IMR-90 (cell line): Measurements from ENCODE around the gene ANKFN1. TPM values are rescaled to one million over a fixed set of nuclear protein-coding genes. Genes with fewer than 3 reads are reported as not detected.

Source experiments
- ATAC-seq: fragments of 200-7000 bp; cut with Tn5 transposase; 2 replicates; pipeline ENCODE4 v1.9.1; 2020; ENCODE audit warnings: low read depth, mild to moderate bottlenecking, moderate library complexity
- BruUV-seq: library from RNA; stranded (reverse); fragments of 400-500 nt; replicated peaks from 2 replicates; lab custom pipeline; 2021; lab: Mats Ljungman, UMichigan
- CTCF ChIA-PET: fragments of 300-600 bp; formaldehyde crosslinking; extraction: SDS; loops from one replicate; lab custom pipeline; 2021; ENCODE audit warnings: antibody characterized with exemption; lab: Yijun Ruan, JAX
- POLR2A ChIA-PET: fragments of 300-600 bp; sonication (Branson Sonifier 250); formaldehyde crosslinking; loops from one replicate; lab custom pipeline; 2022; ENCODE audit warnings: antibody characterized with exemption; ENCODE audit not compliant: unreplicated experiment; lab: Charles Lee
- DNase-seq: peaks from one replicate; pipeline ENCODE4 v3.0.0; 2013
- H2AFZ ChIP-seq: replicated peaks from 2 replicates; pipeline ENCODE3; 2013; ENCODE audit warnings: low read length, mild to moderate bottlenecking; ENCODE audit not compliant: poor library complexity
- H2AK5ac ChIP-seq: 2 replicates; pipeline ENCODE4 v1.6.1; 2013; ENCODE audit warnings: low read depth, low read length, inconsistent platforms
- H2AK9ac ChIP-seq: replicated peaks from 2 replicates; pipeline ENCODE3; 2013; ENCODE audit warnings: mild to moderate bottlenecking, low read depth, low read length, moderate library complexity; ENCODE audit not compliant: poor library complexity
- H2BK120ac ChIP-seq: 2 replicates; pipeline ENCODE4 v1.6.1; 2013; ENCODE audit warnings: low read depth, low read length, inconsistent platforms
- H2BK15ac ChIP-seq: 3 replicates; pipeline ENCODE4 v1.6.1; 2013; ENCODE audit warnings: low read depth, low read length, inconsistent platforms
- H2BK20ac ChIP-seq: 2 replicates; pipeline ENCODE4 v1.6.1; 2013; ENCODE audit warnings: low read depth, mild to moderate bottlenecking, inconsistent platforms, low read length, moderate library complexity
- H2BK5ac ChIP-seq: 2 replicates; pipeline ENCODE4 v1.6.1; 2013; ENCODE audit warnings: mild to moderate bottlenecking, low read depth, low read length, inconsistent platforms; ENCODE audit not compliant: poor library complexity, severe bottlenecking
- H3K14ac ChIP-seq: replicated peaks from 2 replicates; pipeline ENCODE4 v1.6.1; 2013; ENCODE audit warnings: low read depth, low read length, inconsistent platforms
- H3K18ac ChIP-seq: 2 replicates; pipeline ENCODE4 v1.6.1; 2013; ENCODE audit warnings: low read depth, low read length, control low read depth
- H3K23ac ChIP-seq: 2 replicates; pipeline ENCODE4 v1.6.1; 2013; ENCODE audit warnings: low read depth, low read length, inconsistent platforms
- H3K27ac ChIP-seq: 2 replicates; pipeline ENCODE4 v1.5.1; 2013; ENCODE audit warnings: mild to moderate bottlenecking, control low read depth, low read length; ENCODE audit not compliant: insufficient read depth
- H3K27me3 ChIP-seq: 2 replicates; pipeline ENCODE4 v1.6.1; 2013; ENCODE audit warnings: low read length; ENCODE audit not compliant: control insufficient read depth, insufficient read depth
- H3K36me3 ChIP-seq: 2 replicates; pipeline ENCODE4 v1.6.1; 2013; ENCODE audit warnings: low read length, mixed read lengths; ENCODE audit not compliant: control insufficient read depth, insufficient read depth
- H3K4ac ChIP-seq: 2 replicates; pipeline ENCODE4 v1.6.1; 2013; ENCODE audit warnings: low read depth, low read length, inconsistent platforms
- H3K4me1 ChIP-seq: 2 replicates; pipeline ENCODE4 v1.6.1; 2013; ENCODE audit warnings: low read length, mixed read lengths; ENCODE audit not compliant: control insufficient read depth, insufficient read depth
- H3K4me2 ChIP-seq: 2 replicates; pipeline ENCODE4 v1.6.1; 2013; ENCODE audit warnings: low read depth, mild to moderate bottlenecking, control low read depth, low read length, moderate library complexity
- H3K4me3 ChIP-seq: 2 replicates; pipeline ENCODE4 v1.5.1; 2013; ENCODE audit warnings: low read depth, mild to moderate bottlenecking, control low read depth, low read length, moderate library complexity; ENCODE audit not compliant: insufficient read depth
- H3K56ac ChIP-seq: 2 replicates; pipeline ENCODE4 v1.6.1; 2013; ENCODE audit warnings: low read length, inconsistent platforms; ENCODE audit not compliant: insufficient read depth; ENCODE audit errors: extremely low read depth
- H3K79me1 ChIP-seq, 2 experiments: 2 replicates each; pipeline ENCODE4 v1.6.1; 2013; ENCODE audit warnings: low read length in 2 of 2, inconsistent platforms in 1 of 2, low read depth in 1 of 2
- H3K9ac ChIP-seq: 2 replicates; pipeline ENCODE4 v1.6.1; 2013; ENCODE audit warnings: low read depth, low read length, control low read depth
- H3K9me1 ChIP-seq: 2 replicates; pipeline ENCODE4 v1.6.1; 2013; ENCODE audit warnings: low read length, inconsistent platforms; ENCODE audit not compliant: insufficient read depth
- H3K9me3 ChIP-seq: 2 replicates; pipeline ENCODE4 v1.6.1; 2013; ENCODE audit warnings: low read length; ENCODE audit not compliant: control insufficient read depth, insufficient read depth
- H4K20me1 ChIP-seq: 2 replicates; pipeline ENCODE4 v1.6.1; 2013; ENCODE audit warnings: low read length, inconsistent platforms; ENCODE audit not compliant: insufficient read depth
- H4K5ac ChIP-seq: 2 replicates; pipeline ENCODE4 v1.6.1; 2013; ENCODE audit warnings: mild to moderate bottlenecking, low read depth, low read length, control low read depth
- H4K8ac ChIP-seq, 2 experiments: 2 replicates each; pipeline ENCODE4 v1.6.1; 2013; ENCODE audit warnings: low read depth in 2 of 2, low read length in 2 of 2, control low read depth in 1 of 2, inconsistent platforms in 1 of 2
- H4K91ac ChIP-seq: 2 replicates; pipeline ENCODE4 v1.6.1; 2013; ENCODE audit warnings: low read depth, low read length, inconsistent platforms; ENCODE audit not compliant: insufficient read depth
- CEBPB ChIP-seq: IDR thresholded peaks from 2 replicates; pipeline ENCODE4 v1.6.1; 2012; ENCODE audit warnings: low read depth, low read length, improper control_type of control experiment
- CHD1 ChIP-seq: IDR thresholded peaks from 2 replicates; pipeline ENCODE4 v1.6.1; 2012; ENCODE audit warnings: low read depth, low read length, improper control_type of control experiment
- CTCF ChIP-seq: conservative IDR thresholded peaks from 2 replicates; pipeline ENCODE4 v1.5.1; 2012; ENCODE audit warnings: mild to moderate bottlenecking, low read depth, low read length, improper control_type of control experiment
- ELK1 ChIP-seq: fragments of 150-350 bp; IDR thresholded peaks from 2 replicates; pipeline ENCODE4 v1.6.1; 2016; ENCODE audit warnings: low read depth, mild to moderate bottlenecking, low read length, moderate library complexity, borderline replicate concordance
- FOS ChIP-seq: fragments of 150-350 bp; IDR thresholded peaks from 2 replicates; pipeline ENCODE4 v1.6.1; 2016; ENCODE audit warnings: low read depth, low read length
- MAFK ChIP-seq: IDR thresholded peaks from 2 replicates; pipeline ENCODE4 v1.6.1; 2012; ENCODE audit warnings: low read depth, low read length, improper control_type of control experiment
- MAZ ChIP-seq: IDR thresholded peaks from 2 replicates; pipeline ENCODE4 v1.6.1; 2012; ENCODE audit warnings: low read depth, mild to moderate bottlenecking, low read length, improper control_type of control experiment, moderate library complexity, borderline replicate concordance
- NFE2L2 ChIP-seq: fragments of 150-350 bp; IDR thresholded peaks from 2 replicates; pipeline ENCODE4 v1.6.1; 2016; ENCODE audit warnings: low read depth, mild to moderate bottlenecking, low read length
- RAD21 ChIP-seq: IDR thresholded peaks from 2 replicates; pipeline ENCODE4 v1.6.1; 2012; ENCODE audit warnings: low read length, improper control_type of control experiment
- RCOR1 ChIP-seq: IDR thresholded peaks from 2 replicates; pipeline ENCODE4 v1.6.1; 2012; ENCODE audit warnings: mild to moderate bottlenecking, low read length, improper control_type of control experiment; ENCODE audit not compliant: insufficient replicate concordance
- SMC3 ChIP-seq: fragments of 150-350 bp; IDR thresholded peaks from 2 replicates; pipeline ENCODE4 v1.6.1; 2016; ENCODE audit warnings: low read depth, mild to moderate bottlenecking, antibody characterized with exemption, low read length, moderate library complexity
- WGBS, 2 experiments: methylation state at CpG; one replicate each; pipeline versions ENCODE4 v1.1.5 to v1.1.7; 2013; ENCODE audit warnings: missing lambda C conversion rate in 2 of 2; ENCODE audit not compliant: insufficient read length in 1 of 2; ENCODE audit errors: extremely low coverage in 2 of 2; 5-methylcytosine and 5-hydroxymethylcytosine counted together
- dilution Hi-C: fragments of 300-500 bp; cut with HindIII; formaldehyde crosslinking; loops from one replicate; pipeline ENCODE4 v1.14.3; 2018; ENCODE audit warnings: low sequenced_read_pairs; ENCODE audit not compliant: unreplicated experiment
- in situ Hi-C: fragments of 300-500 bp; cut with MboI; formaldehyde crosslinking; loops from 3 replicates; pipeline ENCODE4 v1.14.3; 2019; ENCODE audit warnings: low sequenced_read_pairs, inconsistent platforms, mixed read lengths
- intact Hi-C: fragments of 100-400 bp; cut with micrococcal nuclease; formaldehyde crosslinking; loops from 2 replicates; pipeline ENCODE4 v1.10.0; 2022
- polyA plus RNA-seq, 3 experiments: library from polyadenylated mRNA; depleted of rRNA; stranded (reverse); fragments of >200 nt; gene quantifications; 2 replicates each; pipeline ENCODE4 v1.2.3, GENCODE V29; 2012; ENCODE audit warnings: low replicate concordance in 1 of 3
- total RNA-seq: library from RNA; depleted of rRNA; stranded (reverse); fragments of >200 nt; gene quantifications from 2 replicates; pipeline ENCODE4 v1.2.3, GENCODE V29; 2012
- TF ChIP-seq, protein P1 (sequence below): fragments of 150-350 bp; IDR thresholded peaks from 2 replicates; pipeline ENCODE4 v1.6.1; 2017; ENCODE audit warnings: mild to moderate bottlenecking, antibody characterized with exemption, low read length, low read depth

The ANKFN1 gene
- total and polyA plus RNA-seq, 2 of the 4 experiments (the other 2 are of a cell fraction): not detected

GRCh38 chr17:56505154-56505756, 352.0 kb downstream of the ANKFN1 start:
- Histone ChIP-seq H3K27me3 (no peaks in the 10 kb centered on the region; the same call in none of the 2 replicates), H2AK5ac (no peak overlapping the region), H4K20me1 (no peaks in the 10 kb centered on the region), H3K36me3 (no peaks in the 10 kb centered on the region), H2AFZ (no peak overlapping the region), H3K23ac (no peak overlapping the region), H3K4me3 (no peak overlapping the region), H3K4me2 (no peak overlapping the region), H3K79me1 (no peaks in the 10 kb centered on the region), H3K4ac (no peak overlapping the region), H4K5ac (no peak overlapping the region), H3K9ac (no peak overlapping the region), H3K9me1 (no peaks in the 10 kb centered on the region), H3K4me1 (no peaks in the 10 kb centered on the region), H3K56ac (no peak overlapping the region), H2BK120ac (no peak overlapping the region), H2BK15ac (no peak overlapping the region), H2BK20ac (no peak overlapping the region), H3K14ac (no peak overlapping the region), H4K8ac (no peak overlapping the region), H3K18ac (no peak overlapping the region), H3K27ac (no peak overlapping the region), H4K91ac (no peak overlapping the region), H2BK5ac (no peak overlapping the region), H3K9me3 (no peaks in the 10 kb centered on the region), H2AK9ac (no peak overlapping the region)
- in situ Hi-C loops: no loop called here
- no CpG with 5 or more reads among the region's 2 CpGs for WGBS, 2 experiments
- ChIA-PET CTCF (no interaction called here), POLR2A (no interaction called here)
- intact Hi-C loops: no loop called here
- ATAC-seq (no peak), DNase-seq (no peak)
- dilution Hi-C loops: no loop called here
- TF ChIP-seq ELK1 (no peak), CEBPB (no peak), RAD21 (no peak), NFE2L2 (no peak), CTCF (no peak), CHD1 (no peak), FOS (no peak), MAZ (no peak), MAFK (no peak), RCOR1 (no peak), SMC3 (no peak)
- TF ChIP-seq, protein P1, sequence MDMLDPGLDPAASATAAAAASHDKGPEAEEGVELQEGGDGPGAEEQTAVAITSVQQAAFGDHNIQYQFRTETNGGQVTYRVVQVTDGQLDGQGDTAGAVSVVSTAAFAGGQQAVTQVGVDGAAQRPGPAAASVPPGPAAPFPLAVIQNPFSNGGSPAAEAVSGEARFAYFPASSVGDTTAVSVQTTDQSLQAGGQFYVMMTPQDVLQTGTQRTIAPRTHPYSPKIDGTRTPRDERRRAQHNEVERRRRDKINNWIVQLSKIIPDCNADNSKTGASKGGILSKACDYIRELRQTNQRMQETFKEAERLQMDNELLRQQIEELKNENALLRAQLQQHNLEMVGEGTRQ: no peak
- BruUV-seq: no TSS peak
